HG03469 (cell line): ENCODE measurements around the gene SLC25A22.
A peak's percentile ranks its signal among the peaks of the same experiment; 100 is the strongest.

Experiments
- ATAC-seq: cut with Tn5 transposase; IDR thresholded peaks from one replicate; pipeline ENCODE4 v1.9.1; 2021; ENCODE audit warnings: mild to moderate bottlenecking, moderate library complexity, moderate number of reproducible peaks; ENCODE audit not compliant: unreplicated experiment

SLC25A22 gene

GRCh38 chr11:791658-792534, 6.2 kb downstream of the SLC25A22 start:
- ATAC-seq, result no peak

GRCh38 chr11:790721-791564, 7.1 kb downstream of the SLC25A22 start:
- ATAC-seq, result no peak

GRCh38 chr11:789943-790342, 8.1 kb downstream of the SLC25A22 start, which contains the start of gene CEND1:
Gene CEND1, minus strand, starts transcription at chr11:790090. Its CDS starts 1,514 bp downstream, at chr11:788576.
- no peak for ATAC-seq

GRCh38 chr11:788953-789940, 8.8 kb downstream of the SLC25A22 start:
- no peak for ATAC-seq

- ATAC-seq, result no peak
Observed at GRCh38 chr11:788009-788640, 10.0 kb downstream of the SLC25A22 start.

- no peak for ATAC-seq
Observed at GRCh38 chr11:787084-787675, 10.9 kb downstream of the SLC25A22 start.

- no peak for ATAC-seq
Observed at GRCh38 chr11:786235-787083, 11.6 kb downstream of the SLC25A22 start.

GRCh38 chr11:783581-784015, 14.5 kb downstream of the SLC25A22 start:
- no peak for ATAC-seq

GRCh38 chr11:782264-783174, 15.6 kb downstream of the SLC25A22 start:
- ATAC-seq, result no peak

- ATAC-seq, result no peak
Observed at GRCh38 chr11:779955-780532, 18.0 kb downstream of the SLC25A22 start.

GRCh38 chr11:778976-779954, 18.8 kb downstream of the SLC25A22 start:
- no peak for ATAC-seq

GRCh38 chr11:777288-778255, 20.5 kb downstream of the SLC25A22 start, which contains the start of gene GATD1:
Gene GATD1, minus strand, starts transcription at chr11:777487. Its CDS starts 25 bp downstream, at chr11:777462.
- peak; percentile 45 for ATAC-seq

- no peak for ATAC-seq
Observed at GRCh38 chr11:776561-777287, 21.4 kb downstream of the SLC25A22 start.

GRCh38 chr11:776263-776560, 21.9 kb downstream of the SLC25A22 start:
- no peak for ATAC-seq
